PFSK-1 (cell line): ENCODE results near the gene RARA.

Experiments
- POLR2AphosphoS5 ChIP-seq: IDR thresholded peaks from 2 replicates; pipeline ENCODE4 v1.6.1; 2012; ENCODE audit warnings: low read depth, mild to moderate bottlenecking, control low read depth, low read length, moderate library complexity
- SIN3A ChIP-seq: IDR thresholded peaks from 2 replicates; pipeline ENCODE4 v1.6.1; 2012; ENCODE audit warnings: mild to moderate bottlenecking, low read length, moderate library complexity, borderline replicate concordance; ENCODE audit not compliant: insufficient read depth
- TAF1 ChIP-seq: IDR thresholded peaks from 2 replicates; pipeline ENCODE4 v1.6.1; 2012; ENCODE audit warnings: low read length, control low read depth, borderline replicate concordance; ENCODE audit not compliant: insufficient read depth

DNA sequence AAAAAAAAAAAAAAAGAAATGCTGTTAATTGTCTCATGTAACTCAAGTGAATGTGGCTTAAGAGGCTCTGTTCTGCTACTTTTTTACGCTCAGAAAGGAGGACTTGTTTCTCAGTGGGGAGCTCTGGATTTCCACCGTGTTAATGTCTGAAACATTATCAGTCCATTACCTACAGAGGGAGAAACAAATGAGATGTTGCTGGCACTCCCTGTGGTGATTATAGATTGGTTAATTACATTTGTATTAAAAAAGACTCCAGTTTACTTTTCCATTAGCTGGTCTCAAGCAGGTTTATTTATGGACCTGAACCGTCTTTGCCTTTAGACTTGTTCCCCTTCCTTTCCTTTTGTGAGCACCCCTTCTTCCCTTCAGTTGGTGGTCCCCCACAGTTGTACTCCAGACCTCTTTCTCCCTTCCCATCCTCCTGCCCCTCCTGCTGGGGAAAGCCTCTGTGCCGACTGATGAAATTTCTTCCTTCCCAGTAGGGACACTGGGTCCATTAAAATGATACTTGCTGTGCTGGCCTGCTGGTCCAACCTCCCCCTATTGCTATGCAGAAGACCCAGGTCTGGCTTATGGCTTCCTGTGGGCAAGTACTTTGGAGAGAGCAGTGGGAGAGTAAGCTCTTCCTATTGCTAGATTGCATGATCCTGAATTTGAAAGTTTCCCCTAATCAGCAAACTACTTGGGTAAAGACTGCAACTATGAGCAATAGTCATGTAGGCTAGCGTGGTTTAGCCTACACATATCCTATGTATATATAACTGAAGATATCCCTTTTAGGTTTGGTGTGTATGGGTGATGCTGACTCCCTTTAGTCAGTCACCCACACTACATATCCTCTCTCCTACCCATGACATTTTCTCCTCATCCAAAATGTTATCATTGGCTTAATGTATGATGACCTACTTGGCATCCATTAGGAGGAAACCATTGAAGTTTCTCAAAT is 13.2 kb upstream of the RARA start:
- TF ChIP-seq SIN3A: no peak
- no peak for TF ChIP-seq POLR2AphosphoS5
- no peak for TF ChIP-seq TAF1
